LNCaP clone FGC (cell line): ENCODE data around the gene ZC3H6.
"Not testable (repeated sequence)": the region's sequence is repeated elsewhere in the genome, so short reads cannot be mapped to it uniquely, and the experiment has no call there.

Experiments
- DNase-seq: peaks from one replicate; pipeline ENCODE4 v3.0.0-alpha.2; 2011; ENCODE audit warnings: low read depth
- H3K4me3 ChIP-seq: 2 replicates; pipeline ENCODE4 v1.5.1; 2011; ENCODE audit warnings: mild to moderate bottlenecking, low read depth, low read length, control low read depth
- CTCF ChIP-seq: IDR thresholded peaks from 2 replicates; pipeline ENCODE4 v1.5.1; 2012; ENCODE audit warnings: mild to moderate bottlenecking; ENCODE audit not compliant: control insufficient read depth, insufficient read depth; ENCODE audit errors: extremely low read depth

The ZC3H6 gene

GRCh38 chr2:112275887-112276773, 733 bp downstream of the ZC3H6 start:
- no peak for TF ChIP-seq CTCF
- H3K4me3 ChIP-seq: peak overlapping the region; percentile 91
- DNase-seq: peak; percentile 50

GRCh38 chr2:112276954-112277353, 1.6 kb downstream of the ZC3H6 start:
- no peak for TF ChIP-seq CTCF
- DNase-seq: no peak
- H3K4me3 ChIP-seq: no peak overlapping the region

- TF ChIP-seq CTCF: no peak
- no peak overlapping the region for H3K4me3 ChIP-seq
Measured at GRCh38 chr2:112277596-112278220, 2.3 kb downstream of the ZC3H6 start.

GRCh38 chr2:112282066-112282465, 6.7 kb downstream of the ZC3H6 start:
- DNase-seq, H3K4me3 ChIP-seq: not testable (repeated sequence)

More at GRCh38 chr2:112277596-112278220, 2.3 kb downstream of the ZC3H6 start:
- DNase-seq: no peak

- not testable (repeated sequence) for DNase-seq, H3K4me3 ChIP-seq
Measured at GRCh38 chr2:112283535-112283934, 8.1 kb downstream of the ZC3H6 start.

GRCh38 chr2:112290088-112290487, 14.7 kb downstream of the ZC3H6 start:
- no peak overlapping the region for H3K4me3 ChIP-seq
- no peak for DNase-seq
- no peak for TF ChIP-seq CTCF

- no peak for DNase-seq
- no peak for TF ChIP-seq CTCF
- H3K4me3 ChIP-seq: no peak overlapping the region
Measured at GRCh38 chr2:112290648-112291047, 15.3 kb downstream of the ZC3H6 start.
